SJCRH30 (cell line): Measurements from ENCODE around the gene TMEM98. TPM values are rescaled to one million over a fixed set of nuclear protein-coding genes. Genes with fewer than 3 reads are reported as not detected.
"Not testable (repeated sequence)": the region's sequence is repeated elsewhere in the genome, so short reads cannot be mapped to it uniquely, and the experiment has no call there.

Source experiments
- DNase-seq, 2 experiments: peaks; one replicate each; pipeline ENCODE4 v3.0.0-alpha.2; 2015 to 2020
- H3K27ac ChIP-seq: fragments of 250-450 bp; sonication (Bioruptor Pico); 2 replicates; pipeline ENCODE4 v1.5.1; 2020; ENCODE audit warnings: mild to moderate bottlenecking, moderate library complexity
- H3K27me3 ChIP-seq: fragments of 250-450 bp; sonication (Bioruptor Pico); 2 replicates; pipeline ENCODE4 v1.5.1; 2020; ENCODE audit warnings: mild to moderate bottlenecking, moderate library complexity
- H3K36me3 ChIP-seq: fragments of 250-450 bp; sonication (Bioruptor Pico); 2 replicates; pipeline ENCODE4 v1.5.1; 2020; ENCODE audit warnings: mild to moderate bottlenecking, moderate library complexity
- H3K4me1 ChIP-seq: fragments of 250-450 bp; sonication (Bioruptor Pico); 2 replicates; pipeline ENCODE4 v1.5.1; 2020; ENCODE audit warnings: mild to moderate bottlenecking, moderate library complexity
- H3K4me3 ChIP-seq: fragments of 250-450 bp; sonication (Bioruptor Pico); 2 replicates; pipeline ENCODE4 v1.5.1; 2020; ENCODE audit warnings: mild to moderate bottlenecking, moderate library complexity
- H3K9me3 ChIP-seq: fragments of 250-450 bp; sonication (Bioruptor Pico); replicated peaks from 2 replicates; pipeline ENCODE4 v1.5.1; 2020; ENCODE audit warnings: mild to moderate bottlenecking, moderate library complexity
- total RNA-seq: library from RNA; depleted of rRNA; stranded (reverse); fragments of >200 nt; shearing (Covaris generic); gene quantifications from 2 replicates; pipeline ENCODE4 v1.2.3, GENCODE V29; 2014; rRNA removed

Gene TMEM98, protein sequence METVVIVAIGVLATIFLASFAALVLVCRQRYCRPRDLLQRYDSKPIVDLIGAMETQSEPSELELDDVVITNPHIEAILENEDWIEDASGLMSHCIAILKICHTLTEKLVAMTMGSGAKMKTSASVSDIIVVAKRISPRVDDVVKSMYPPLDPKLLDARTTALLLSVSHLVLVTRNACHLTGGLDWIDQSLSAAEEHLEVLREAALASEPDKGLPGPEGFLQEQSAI
- total RNA-seq = 68.6 and 71.8 TPM in 2 replicates

GRCh38 chr17:32927724-32928585 is at the start of gene TMEM98:
TSS of gene TMEM98 (plus strand) at chr17:32928153. CDS start at chr17:32931529, 3,376 bp downstream.
- H3K36me3 ChIP-seq = peaks cover 7% of the 10 kb centered on the region
- no peaks in the 10 kb centered on the region for H3K27me3 ChIP-seq
- peak within 1 kb of the TSS; percentile 79 for H3K4me3 ChIP-seq
- peak within 1 kb of the TSS; percentile 35; the same call in 1 of the 2 replicates for H3K27ac ChIP-seq
- peaks cover 7% of the 10 kb centered on the region for H3K4me1 ChIP-seq
- no peaks in the 10 kb centered on the region for H3K9me3 ChIP-seq
- DNase-seq = peak; percentile 50 to 64

- DNase-seq = no peak
- Histone ChIP-seq H3K4me1 (no peaks in the 10 kb centered on the region), H3K27ac (no peak overlapping the region), H3K9me3 (no peaks in the 10 kb centered on the region), H3K27me3 (no peaks in the 10 kb centered on the region), H3K4me3 (no peak overlapping the region), H3K36me3 (no peaks in the 10 kb centered on the region)
These were observed 49.7 kb upstream of the TMEM98 start for GRCh38 chr17:32878211-32878610.

GRCh38 chr17:32879134-32879533 is 48.8 kb upstream of the TMEM98 start:
- Histone ChIP-seq H3K9me3 (no peaks in the 10 kb centered on the region), H3K36me3 (no peaks in the 10 kb centered on the region), H3K4me1 (no peaks in the 10 kb centered on the region), H3K27ac (no peak overlapping the region), H3K27me3 (peaks cover 4% of the 10 kb centered on the region; the same call in 1 of the 2 replicates), H3K4me3 (no peak overlapping the region)
- DNase-seq = no peak

DNA sequence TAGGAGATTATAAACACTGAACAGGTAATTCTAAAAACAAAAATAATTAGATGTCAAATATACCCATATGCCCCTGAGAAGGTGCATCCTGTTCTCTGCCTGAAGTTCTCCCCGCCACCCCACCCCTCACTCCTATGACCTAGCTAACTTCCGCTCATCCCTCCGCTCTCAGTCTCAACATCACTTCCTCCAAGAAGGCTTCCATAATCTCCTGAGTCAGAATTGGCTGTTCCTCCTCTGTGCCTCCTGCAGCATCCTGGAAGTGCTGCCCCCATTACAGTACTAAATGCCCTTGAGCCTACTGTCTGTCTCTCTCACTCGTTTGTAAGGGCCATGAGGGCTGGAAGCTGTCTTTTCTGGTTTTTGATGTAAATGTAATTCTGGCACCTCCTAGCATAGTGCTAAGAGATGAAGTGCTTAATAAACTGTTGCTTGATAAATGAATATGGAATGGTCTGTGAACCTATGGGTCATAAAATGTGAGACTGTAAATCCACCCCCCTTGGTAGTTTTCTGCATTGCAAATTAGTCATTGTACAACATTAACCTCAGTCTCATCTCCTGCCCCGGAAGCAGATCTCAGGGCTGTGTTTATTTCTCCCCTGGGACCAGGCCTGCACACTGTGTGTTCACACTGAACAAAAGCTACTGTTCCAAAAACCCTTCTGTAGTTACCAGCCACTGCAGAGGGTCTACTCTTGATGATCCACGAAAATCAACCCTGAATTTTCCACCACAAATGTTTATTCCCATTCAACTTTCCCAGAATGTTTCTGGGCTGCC is 47.1 kb upstream of the TMEM98 start:
- peak; percentile 19 to 51 for DNase-seq
- Histone ChIP-seq H3K27me3 (peaks cover 10% of the 10 kb centered on the region), H3K4me3 (no peak overlapping the region)

DNA sequence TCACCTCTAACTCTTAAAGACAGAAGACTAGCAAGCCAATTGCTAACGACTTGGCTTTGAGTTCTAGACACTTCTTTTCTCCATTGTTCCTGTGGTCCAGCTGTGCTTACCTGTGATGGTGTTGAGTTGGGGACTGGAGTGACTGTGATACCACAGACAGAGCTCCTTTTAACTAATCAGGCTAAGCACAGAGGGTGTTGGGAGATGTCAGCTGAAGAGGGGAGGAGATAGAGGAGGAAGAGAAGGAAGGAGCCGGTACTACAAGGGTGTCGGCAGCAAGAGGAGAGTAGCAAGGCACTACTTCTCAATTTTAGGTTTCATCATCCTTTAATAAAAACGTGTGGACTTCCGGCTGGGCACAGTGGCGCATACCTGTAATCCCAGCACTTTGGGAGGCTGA is 45.9 kb upstream of the TMEM98 start:
- no peak for DNase-seq
- Histone ChIP-seq H3K36me3 (no peaks in the 10 kb centered on the region), H3K27me3 (peaks cover 10% of the 10 kb centered on the region), H3K27ac (no peak overlapping the region), H3K4me3 (no peak overlapping the region), H3K9me3 (no peaks in the 10 kb centered on the region), H3K4me1 (no peaks in the 10 kb centered on the region)

More for the DNA sequence above, 47.1 kb upstream of the TMEM98 start:
- Histone ChIP-seq H3K27ac (no peak overlapping the region), H3K36me3 (no peaks in the 10 kb centered on the region), H3K4me1 (no peaks in the 10 kb centered on the region), H3K9me3 (no peaks in the 10 kb centered on the region)

DNA sequence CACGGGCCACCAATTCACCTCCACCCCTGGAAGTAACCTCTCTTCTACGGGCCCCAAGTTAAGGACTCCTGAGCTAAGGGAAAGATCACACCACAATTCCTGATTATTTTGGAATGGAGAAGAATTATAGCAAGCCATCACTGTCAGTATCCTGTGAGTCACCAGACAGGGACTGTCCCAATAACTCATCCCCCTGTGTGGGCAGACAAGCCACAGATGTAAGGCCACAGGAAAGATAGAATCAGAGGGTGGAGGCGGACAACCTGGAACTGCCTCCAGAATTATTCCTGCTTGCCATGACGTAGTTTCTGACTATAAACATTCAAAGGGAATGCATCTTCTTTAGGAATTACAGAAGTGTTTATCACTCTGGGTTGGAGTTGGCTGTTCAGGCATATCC is 45.2 kb upstream of the TMEM98 start:
- Histone ChIP-seq H3K27ac (no peak overlapping the region), H3K27me3 (peaks cover 10% of the 10 kb centered on the region), H3K36me3 (no peaks in the 10 kb centered on the region), H3K9me3 (no peaks in the 10 kb centered on the region), H3K4me3 (no peak overlapping the region), H3K4me1 (no peaks in the 10 kb centered on the region)
- DNase-seq = no peak

DNA sequence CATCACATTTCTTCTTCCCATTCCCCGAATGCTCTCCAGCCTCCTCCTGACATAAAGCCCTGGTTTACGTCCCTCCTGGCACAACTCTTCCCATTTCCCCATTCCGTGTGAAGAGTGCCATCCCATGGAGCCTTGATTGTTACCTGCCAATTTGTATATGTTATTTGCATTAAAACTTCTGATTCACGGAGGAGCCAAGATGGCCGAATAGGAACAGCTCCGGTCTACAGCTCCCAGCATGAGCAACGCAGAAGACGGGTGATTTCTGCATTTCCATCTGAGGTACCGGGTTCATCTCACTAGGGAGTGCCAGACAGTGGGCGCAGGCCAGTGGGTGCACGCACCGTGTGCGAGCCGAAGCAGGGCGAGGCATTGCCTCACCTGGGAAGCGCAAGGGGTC is 41.0 kb upstream of the TMEM98 start:
- DNase-seq, H3K9me3 ChIP-seq, H3K36me3 ChIP-seq, H3K4me1 ChIP-seq, H3K4me3 ChIP-seq, H3K27ac ChIP-seq: not testable (repeated sequence)
- H3K27me3 ChIP-seq = peaks cover 10% of the 10 kb centered on the region

DNA sequence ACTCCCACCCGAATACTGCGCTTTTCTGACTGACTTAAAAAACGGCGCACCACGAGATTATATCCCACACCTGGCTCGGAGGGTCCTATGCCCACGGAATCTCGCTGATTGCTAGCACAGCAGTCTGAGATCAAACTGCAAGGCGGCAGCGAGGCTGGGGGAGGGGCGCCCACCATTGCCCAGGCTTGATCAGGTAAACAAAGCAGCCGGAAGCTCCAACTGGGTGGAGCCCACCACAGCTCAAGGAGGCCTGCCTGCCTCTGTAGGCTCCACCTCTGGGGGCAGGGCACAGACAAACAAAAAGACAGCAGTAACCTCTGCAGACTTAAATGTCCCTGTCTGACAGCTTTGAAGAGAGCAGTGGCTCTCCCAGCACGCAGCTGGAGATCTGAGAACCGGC is 40.5 kb upstream of the TMEM98 start:
- H3K4me1 ChIP-seq, H3K9me3 ChIP-seq, H3K36me3 ChIP-seq, H3K4me3 ChIP-seq, DNase-seq, H3K27ac ChIP-seq: not testable (repeated sequence)
- peaks cover 10% of the 10 kb centered on the region for H3K27me3 ChIP-seq

DNA sequence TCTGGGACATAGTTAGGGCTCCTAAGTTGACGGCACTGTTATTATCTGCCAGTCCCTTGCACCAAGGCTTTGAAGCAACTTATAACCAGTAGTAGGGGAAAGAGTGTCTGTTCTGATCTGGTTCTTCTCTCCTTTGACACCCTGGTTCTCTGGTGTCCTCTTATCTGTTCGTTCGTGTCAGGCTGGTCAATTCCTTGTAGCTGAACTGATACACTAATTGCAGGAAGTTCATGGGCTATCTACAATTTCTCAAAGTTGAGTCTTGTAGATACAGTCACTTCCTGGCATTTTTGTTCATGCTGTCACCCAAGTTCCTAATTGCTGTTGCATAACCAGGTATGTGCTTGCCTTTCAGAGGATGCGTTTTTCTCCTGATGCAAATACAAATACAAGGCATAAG is 33.7 kb upstream of the TMEM98 start:
- H3K27me3 ChIP-seq = 0 out of 2 replicates have a peak, but pooled peaks cover 2% of the 10 kb centered on the region

GRCh38 chr17:32896647-32897258 is 31.2 kb upstream of the TMEM98 start:
- Histone ChIP-seq H3K27ac (no peak overlapping the region), H3K9me3 (peaks cover 4% of the 10 kb centered on the region; the same call in 1 of the 2 replicates), H3K4me3 (no peak overlapping the region), H3K36me3 (no peaks in the 10 kb centered on the region), H3K4me1 (no peaks in the 10 kb centered on the region), H3K27me3 (0 out of 2 replicates have a peak, but pooled peaks cover 2% of the 10 kb centered on the region)
- DNase-seq = no peak

More for the DNA sequence above, 33.7 kb upstream of the TMEM98 start:
- no peak for DNase-seq
- H3K4me3 ChIP-seq = no peak overlapping the region
- no peak overlapping the region for H3K27ac ChIP-seq
- no peaks in the 10 kb centered on the region; the same call in 1 of the 2 replicates for H3K9me3 ChIP-seq
- H3K36me3 ChIP-seq = no peaks in the 10 kb centered on the region
- no peaks in the 10 kb centered on the region for H3K4me1 ChIP-seq

GRCh38 chr17:32899236-32900013 is 28.5 kb upstream of the TMEM98 start:
- no peaks in the 10 kb centered on the region for H3K4me1 ChIP-seq

DNA sequence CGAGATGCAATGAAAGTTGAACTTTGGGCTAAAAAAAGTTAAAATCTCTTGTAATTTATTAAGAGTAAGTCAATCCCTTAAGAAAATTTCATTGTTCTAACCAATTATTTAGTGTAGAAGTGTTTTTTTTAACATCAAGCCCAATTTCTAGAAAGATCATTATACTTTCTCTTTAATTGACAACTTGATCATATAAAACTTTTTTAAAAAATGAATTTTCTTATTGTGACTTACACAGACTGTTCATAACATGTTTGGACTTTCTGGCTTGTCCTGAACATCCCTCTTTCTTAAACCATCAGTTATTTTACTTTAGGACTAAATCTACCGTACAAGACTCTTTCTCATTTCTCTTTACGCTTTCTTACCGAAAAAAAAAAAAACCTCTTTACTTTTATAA is 26.2 kb upstream of the TMEM98 start:
- H3K4me3 ChIP-seq = no peak overlapping the region
- no peak for DNase-seq
- 0 out of 2 replicates have a peak, but pooled peaks cover 4% of the 10 kb centered on the region for H3K9me3 ChIP-seq
- H3K27me3 ChIP-seq = peaks cover 4% of the 10 kb centered on the region; the same call in 1 of the 2 replicates
- no peaks in the 10 kb centered on the region for H3K36me3 ChIP-seq
- no peak overlapping the region for H3K27ac ChIP-seq
- no peaks in the 10 kb centered on the region for H3K4me1 ChIP-seq

More at GRCh38 chr17:32899236-32900013, 28.5 kb upstream of the TMEM98 start:
- Histone ChIP-seq H3K9me3 (0 out of 2 replicates have a peak, but pooled peaks cover 4% of the 10 kb centered on the region), H3K4me3 (no peak overlapping the region), H3K27ac (no peak overlapping the region), H3K36me3 (no peaks in the 10 kb centered on the region), H3K27me3 (peaks cover 5% of the 10 kb centered on the region; the same call in 1 of the 2 replicates)
- no peak for DNase-seq

- no peaks in the 10 kb centered on the region for H3K4me1 ChIP-seq
- no peak for DNase-seq
- no peak overlapping the region for H3K27ac ChIP-seq
- H3K9me3 ChIP-seq = 0 out of 2 replicates have a peak, but pooled peaks cover 4% of the 10 kb centered on the region
- H3K36me3 ChIP-seq = no peaks in the 10 kb centered on the region
- peaks cover 4% of the 10 kb centered on the region; the same call in 1 of the 2 replicates for H3K27me3 ChIP-seq
- H3K4me3 ChIP-seq = no peak overlapping the region
These were observed 23.9 kb upstream of the TMEM98 start for GRCh38 chr17:32903774-32904673.
